Measurements from ENCODE around the gene OR1L8.
"Not testable (repeated sequence)": the region's sequence is repeated elsewhere in the genome, so short reads cannot be mapped to it uniquely, and the experiment has no call there.

OR1L8 gene, protein sequence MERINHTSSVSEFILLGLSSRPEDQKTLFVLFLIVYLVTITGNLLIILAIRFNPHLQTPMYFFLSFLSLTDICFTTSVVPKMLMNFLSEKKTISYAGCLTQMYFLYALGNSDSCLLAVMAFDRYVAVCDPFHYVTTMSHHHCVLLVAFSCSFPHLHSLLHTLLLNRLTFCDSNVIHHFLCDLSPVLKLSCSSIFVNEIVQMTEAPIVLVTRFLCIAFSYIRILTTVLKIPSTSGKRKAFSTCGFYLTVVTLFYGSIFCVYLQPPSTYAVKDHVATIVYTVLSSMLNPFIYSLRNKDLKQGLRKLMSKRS

DNA sequence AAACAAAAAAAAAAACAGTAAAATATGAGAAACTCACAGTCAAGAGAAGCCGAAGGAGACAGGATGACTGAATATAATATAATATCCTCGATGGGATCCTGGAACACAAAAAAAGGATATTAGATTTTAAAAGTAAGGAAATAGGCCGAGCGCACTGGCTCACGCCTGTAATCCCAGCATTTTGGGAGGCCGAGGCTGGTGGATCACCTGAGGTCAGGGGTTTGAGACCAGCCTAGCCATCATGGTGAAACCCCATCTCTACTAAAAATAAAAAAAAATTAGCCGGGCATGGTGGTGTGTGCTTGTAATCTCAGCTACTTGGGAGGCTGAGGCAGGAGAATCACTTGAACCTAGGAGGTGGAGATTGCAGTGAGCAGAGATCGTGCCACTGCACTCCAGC is at the start of gene OR1L8:
Gene OR1L8 (minus strand): TSS at position 101 of the 400 bp plus-strand sequence. CDS start 14,907 bp downstream, outside the sequence.
- DNase-seq (ENCODE audit: low spot score): not testable (repeated sequence)

DNA sequence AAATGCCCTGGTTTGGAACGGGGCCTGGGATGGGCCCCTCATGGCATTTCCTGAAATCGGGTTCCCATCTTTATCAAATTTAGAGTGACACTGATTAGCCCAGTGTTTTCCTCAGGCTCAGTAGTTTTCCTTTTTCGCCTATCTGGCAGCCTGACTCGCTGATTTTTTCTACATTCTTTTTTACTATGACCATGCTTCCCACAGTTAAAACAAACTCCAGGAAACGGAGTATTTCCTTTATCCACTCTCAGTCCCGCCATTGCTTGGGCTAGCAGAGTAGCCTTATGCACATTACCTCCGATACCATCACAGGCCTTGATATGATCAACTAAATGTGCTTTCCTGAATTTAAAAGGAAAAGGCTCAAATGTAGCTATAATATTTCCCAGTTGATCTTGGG is 36.8 kb upstream of the OR1L8 start:
- DNase-seq (ENCODE audit: low spot score): no peak

DNA sequence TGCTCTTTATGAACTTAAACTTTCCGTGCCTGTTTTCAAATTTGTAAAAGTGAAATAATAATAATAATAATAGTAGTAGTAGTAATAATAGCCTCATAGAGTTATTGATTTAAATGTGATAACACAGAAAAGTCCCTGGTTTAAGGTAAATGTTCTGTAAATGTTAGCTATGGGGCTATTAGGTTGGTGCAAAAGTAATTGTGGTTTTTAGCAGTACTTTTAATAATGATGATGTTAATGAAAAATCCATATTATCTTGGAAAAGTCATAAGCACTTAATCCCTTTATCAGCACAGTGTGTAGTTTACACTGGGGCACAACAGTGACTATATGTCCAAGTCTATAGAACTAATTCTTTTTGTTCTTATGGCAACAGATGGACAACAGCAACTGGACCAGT is 31.2 kb upstream of the OR1L8 start, which contains the start of gene OR1Q1:
Gene OR1Q1 (plus strand): TSS at position 377 of the 400 bp plus-strand sequence. CDS start 0 bp downstream, at position 377.
- no peak for DNase-seq (ENCODE audit: low spot score)

DNA sequence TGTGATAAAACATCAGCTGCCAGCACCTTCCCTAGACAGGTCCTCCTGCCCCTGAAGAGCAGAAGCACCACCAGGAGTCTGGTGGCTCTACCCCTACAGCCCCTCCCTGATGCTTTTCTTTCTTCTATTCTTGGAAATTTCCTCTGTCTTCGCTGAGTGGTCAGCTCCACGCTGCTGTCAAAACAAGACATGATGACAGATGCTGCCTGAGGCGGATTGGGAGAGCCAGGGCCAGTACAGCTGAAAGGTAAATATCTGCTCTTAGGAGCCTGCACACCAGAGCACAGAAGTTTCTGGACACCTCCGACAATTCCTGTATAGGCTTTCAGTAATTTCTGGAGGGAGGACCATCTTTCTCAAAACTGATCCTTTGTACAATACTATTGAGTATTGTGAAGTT is 26.6 kb upstream of the OR1L8 start:
- no peak for DNase-seq (ENCODE audit: low spot score)

DNA sequence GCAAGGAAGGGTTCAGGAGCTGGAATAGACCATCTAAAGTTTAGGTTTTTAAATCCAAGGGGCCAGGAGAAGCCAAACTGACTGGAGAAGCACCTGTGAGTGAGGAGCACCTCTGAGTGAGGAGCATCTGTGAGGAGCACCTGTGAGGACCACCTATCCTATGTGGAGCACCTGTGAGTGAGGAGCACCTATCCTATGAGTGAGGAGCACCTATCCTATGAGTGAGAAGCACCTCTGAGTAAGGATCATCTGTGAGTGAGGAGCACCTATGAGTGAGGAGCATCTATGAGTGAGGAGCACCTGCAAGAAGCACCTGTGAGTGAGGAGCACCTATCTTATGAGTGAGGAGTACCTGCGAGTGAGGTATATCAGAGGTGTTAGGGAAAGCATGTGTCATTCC is 23.4 kb upstream of the OR1L8 start:
- no peak for DNase-seq (ENCODE audit: low spot score)

DNA sequence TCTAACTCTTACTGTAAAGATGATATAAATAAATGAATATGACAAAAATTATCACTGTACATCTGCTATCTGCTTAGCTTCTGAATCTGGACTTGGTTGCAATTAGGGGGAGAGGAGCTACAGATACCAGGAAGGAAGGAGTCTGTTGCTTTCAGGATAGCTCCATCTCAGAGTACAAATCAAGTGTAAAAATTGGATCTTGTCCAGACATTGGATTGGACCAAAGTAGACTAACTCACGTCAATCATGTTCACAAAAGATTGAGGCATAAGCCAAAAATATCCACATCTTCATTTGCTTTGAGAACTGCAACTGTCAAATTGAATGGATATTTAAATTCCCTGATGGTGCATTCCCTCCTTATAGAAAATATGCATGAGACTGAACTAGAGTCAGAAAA is 22.5 kb upstream of the OR1L8 start:
- DNase-seq (ENCODE audit: low spot score): no peak

DNA sequence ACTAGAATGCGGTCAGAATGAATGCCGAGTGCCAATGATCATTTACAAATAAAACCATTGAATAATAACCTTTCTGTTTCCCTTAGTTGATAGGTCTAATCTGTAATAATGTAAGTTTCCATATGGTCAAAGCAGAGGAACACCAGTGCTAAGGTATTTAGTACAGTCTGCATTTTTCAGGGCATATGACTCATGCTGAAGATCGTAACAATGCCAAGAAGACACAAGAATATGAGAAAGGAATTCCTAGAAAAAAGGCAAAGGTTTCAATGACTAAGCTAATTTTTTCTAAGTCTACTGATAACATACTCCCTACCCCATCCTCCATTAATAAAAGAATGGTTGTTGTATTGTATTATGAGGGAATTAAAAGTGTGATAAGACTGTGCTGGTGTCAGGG is 2.8 kb downstream of the OR1L8 start:
- no peak for DNase-seq (ENCODE audit: low spot score)

DNA sequence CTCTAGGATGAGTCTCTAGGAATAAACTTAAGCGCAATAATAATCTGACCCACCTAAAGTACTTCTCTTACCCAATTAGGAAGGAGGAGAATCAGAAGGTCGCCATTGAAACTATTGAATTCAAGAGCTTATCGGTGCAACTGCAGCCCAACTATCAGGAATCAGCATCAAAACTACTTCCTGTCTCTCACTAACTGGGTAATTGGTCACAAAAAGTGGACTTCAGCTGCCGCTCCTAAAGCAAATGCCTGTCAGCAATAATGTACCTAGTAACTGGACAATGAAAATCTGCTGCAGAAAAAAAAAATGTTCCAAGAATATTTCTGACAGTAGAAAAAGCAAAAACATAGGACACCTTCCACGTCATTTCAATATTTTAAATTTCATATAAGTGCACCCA is 3.3 kb downstream of the OR1L8 start:
- DNase-seq (ENCODE audit: low spot score): no peak

DNA sequence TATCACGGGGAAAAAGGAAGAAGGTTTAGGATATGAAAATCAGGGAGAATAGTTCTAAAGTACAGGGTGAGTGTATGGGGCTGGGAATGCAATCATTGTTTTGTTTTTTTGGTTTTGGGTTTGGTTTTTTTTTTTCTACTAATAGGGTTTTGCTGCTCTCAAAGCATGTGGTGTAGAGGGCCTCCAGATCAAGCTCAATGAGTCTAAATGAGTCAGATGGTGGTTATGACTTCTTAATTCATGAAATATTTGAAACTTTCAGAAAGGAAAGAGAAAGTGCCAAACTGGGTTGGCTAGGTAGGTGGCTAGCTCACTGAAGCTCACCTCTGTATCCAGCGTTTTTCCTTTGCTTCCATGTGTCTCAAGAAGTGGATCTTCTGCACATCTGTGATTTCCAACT is 10.7 kb downstream of the OR1L8 start:
- no peak for DNase-seq (ENCODE audit: low spot score)

DNA sequence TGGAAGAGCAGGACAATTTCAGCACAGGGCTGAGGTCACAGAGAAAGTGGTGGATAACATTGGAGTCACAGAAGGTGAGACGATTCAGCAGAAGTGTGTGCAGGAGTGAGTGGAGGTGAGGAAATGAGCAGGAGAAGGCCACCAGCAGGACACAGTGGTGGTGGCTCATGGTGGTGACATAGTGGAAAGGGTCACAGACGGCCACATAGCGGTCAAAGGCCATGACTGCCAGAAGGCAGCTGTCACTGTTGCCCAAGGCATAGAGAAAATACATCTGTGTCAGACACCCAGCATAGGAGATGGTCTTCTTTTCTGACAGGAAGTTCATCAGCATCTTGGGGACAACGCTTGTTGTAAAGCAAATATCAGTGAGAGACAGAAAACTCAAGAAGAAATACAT is 15.3 kb downstream of the OR1L8 start:
- no peak for DNase-seq (ENCODE audit: low spot score)

DNA sequence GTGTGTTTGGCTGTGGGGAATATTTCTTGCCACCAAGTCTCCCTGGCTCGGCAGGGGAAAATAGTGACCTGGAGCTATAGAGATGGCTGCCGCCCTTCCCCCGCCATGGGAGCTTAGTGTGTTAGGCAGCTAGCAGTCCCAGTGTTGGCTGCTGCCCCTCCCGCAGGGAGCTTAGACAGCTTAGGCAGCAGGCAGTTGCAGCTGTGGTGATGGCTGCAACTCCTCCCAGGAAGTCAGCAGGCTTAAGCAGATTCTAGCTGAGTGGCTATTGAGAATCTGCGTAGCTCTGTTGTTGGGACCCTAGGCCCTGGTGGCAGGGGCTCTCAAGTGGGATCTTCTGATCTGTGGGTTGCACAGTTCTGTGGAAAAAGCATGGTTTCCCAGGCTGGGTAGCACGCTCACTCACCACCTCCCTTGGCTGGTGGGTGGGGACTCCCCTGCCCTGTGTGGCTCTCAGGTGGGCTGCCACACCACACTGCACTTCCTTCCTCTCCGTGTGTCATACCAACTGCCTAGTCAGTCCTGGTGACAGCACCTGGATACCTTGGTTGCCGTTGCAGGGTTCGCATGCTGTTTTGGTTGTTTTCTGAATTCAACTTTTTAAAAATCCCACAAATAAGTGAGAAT is 20.9 kb downstream of the OR1L8 start:
- no peak for DNase-seq (ENCODE audit: low spot score)

DNA sequence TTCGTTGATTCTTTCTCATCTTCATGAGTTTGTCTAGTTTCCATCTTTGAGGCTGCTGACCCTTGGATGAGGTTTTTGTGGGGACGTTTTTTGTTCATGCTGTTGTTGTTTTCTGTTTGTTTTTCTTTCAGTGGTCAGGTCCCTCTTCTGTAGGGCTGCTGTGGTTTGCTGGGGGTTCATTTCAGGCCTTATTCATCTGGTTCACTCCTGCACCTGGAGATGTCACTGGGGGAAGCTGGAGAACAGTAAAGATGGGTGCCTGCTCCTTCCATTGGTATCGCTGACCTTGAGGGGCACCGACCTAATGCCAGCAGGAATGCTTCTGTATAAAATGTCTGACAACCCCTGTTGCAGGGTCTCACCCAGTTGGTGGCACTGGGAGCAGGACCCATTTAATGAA is 21.7 kb downstream of the OR1L8 start:
- no peak for DNase-seq (ENCODE audit: low spot score)

DNA sequence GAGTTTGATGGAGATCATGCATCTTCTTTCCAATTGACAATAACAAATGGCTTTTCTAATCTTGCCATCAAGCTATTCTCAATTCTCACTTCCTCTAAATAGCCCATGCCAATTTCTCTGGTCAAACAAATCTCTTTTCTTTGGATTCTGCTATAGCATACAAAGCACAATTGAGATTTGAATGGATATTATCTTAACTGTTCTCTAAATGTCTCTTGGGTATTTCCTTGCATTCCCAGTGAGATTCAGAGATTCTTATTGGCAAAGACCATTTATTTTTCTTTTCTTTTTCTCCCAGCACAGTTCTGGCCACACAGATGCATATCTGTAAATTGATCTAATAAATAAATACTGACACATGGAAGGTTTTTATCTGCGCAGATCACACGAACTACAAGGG is 30.4 kb downstream of the OR1L8 start, which contains the start of gene OR1N2:
Gene OR1N2 (plus strand): TSS at position 301 of the 400 bp plus-strand sequence. CDS start 100 bp downstream, outside the sequence.
- peak; percentile 10 for DNase-seq (ENCODE audit: low spot score)

DNA sequence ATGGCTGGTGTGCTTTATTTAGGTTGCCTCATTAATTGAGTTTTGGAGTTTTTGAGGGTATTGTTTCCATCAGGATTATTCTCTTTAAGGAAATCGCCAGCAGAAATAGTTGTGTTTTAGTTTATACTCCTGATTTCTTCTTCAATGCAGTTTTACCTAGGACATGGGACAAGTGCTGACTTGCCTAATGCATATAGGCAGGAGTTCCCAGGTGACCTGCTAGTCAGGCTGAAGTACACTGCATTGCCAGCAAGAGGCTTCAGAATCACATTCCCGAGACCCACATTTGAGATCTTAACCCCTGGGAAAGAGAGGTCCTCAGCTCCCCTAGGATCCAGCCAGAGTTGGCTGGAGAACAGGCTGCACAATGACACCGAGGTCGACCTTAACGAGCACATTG is 31.8 kb downstream of the OR1L8 start:
- no peak for DNase-seq (ENCODE audit: low spot score)

DNA sequence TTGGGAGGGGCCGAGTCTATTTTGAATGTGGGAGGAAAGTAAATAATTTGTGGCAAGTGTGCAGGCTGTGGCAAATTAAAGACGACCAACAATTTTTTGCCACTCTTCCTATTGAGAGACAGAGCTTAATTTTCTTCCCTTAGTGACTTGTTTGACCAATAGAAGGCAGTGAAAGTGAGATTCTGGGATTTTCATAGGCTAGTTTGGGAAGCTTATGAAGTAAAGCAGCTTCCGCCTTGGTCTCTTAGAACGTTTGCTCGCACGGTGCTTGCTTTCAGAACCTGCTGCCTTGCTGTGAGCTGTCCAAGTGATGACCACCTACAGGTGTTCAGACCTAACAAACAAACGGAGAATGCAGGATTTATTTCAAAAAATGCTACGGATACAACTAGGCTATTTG is 37.0 kb downstream of the OR1L8 start:
- no peak for DNase-seq (ENCODE audit: low spot score)

DNA sequence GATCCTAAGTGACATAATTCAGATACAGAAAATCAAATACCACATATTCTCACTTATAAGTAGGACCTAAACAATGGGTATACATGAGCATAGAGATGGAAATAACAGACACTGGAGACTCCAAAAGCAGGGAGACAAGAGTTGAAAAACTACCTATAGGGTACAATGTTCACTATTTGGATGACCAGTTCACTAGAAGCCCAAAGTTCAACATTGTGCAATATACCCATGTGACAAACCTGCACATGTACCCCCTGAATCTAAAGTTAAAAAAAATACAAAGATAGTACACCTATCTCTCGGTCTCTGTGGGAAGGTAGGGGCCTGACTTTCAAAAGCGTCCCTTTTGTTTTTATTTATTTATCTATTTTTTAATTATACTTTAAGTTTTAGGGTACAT is 44.4 kb downstream of the OR1L8 start:
- DNase-seq (ENCODE audit: low spot score): no peak

DNA sequence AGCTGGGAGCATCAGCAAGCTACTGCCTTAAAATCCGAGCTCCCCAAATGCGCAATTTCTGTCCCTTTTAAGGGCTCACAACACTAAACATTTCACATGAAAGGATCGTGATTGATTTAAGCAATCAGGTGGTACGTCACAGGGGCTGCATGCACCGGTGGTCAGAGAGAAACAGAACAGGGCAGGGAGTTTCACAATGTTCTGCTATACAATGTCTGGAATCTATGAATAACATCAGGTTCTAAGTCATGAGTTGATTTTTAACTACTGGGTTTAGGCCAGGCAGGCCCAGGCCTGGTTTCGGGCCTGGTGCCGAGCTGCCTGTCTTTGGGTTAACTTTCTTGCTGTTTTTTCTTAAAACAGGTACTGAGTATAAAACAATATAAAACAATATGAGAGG is 46.1 kb downstream of the OR1L8 start:
- DNase-seq (ENCODE audit: low spot score): not testable (repeated sequence)

DNA sequence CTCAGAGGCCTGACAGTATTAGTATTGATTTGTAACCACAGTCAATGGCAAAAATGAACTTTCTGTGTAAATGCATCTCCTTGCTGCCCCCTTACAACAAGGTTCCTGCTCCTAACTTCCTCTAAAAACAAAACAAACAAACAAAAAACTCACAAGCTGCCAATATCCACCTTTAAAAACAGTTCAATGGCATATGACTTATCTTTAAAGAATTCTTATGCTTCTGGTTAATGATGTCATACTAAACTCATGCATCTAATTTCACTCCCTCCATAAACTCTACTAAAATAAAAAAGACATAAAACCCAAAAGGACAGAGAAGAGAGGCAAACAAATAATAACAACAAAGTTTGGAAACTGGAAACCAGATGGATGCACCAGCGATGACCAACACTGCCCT is 47.0 kb downstream of the OR1L8 start:
- DNase-seq (ENCODE audit: low spot score): no peak

DNA sequence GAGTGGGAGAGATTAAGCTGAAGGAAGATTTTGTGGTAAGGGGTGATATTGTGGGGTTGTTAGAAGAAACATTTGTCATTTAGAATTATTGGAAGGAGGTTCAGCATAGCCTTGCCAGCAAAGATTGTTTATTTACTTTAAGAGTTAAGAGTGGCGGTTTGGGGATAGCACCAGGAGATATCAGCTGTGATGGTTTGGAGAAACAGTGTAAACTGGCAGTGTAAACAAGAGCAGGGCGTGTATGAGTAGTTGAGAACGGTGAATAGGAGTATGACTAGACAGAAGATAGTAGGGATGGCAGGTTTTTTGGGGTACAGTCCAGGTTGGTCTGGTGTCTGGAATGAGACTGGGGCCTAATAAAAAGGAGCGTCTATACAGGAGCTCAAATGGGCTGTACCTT is 52.0 kb downstream of the OR1L8 start:
- DNase-seq (ENCODE audit: low spot score): not testable (repeated sequence)

DNA sequence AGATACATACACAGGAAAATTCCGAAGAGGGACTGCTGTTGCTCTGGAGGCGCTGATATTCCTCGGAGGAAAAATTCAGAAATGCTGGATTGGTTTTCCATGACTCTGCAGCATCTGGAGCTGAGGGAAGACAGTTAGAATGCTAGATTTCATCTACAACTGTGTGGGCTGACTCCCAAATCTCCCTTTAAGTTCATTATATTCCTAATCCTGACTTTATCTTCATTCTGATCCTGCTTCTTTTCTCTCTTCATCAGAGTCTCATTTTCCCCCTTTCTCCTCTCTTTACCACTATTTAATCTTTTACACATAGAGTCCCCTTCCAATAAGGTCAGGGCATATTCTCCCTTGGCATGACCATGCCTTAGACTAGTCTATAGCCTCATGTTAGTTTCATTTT is 56.0 kb downstream of the OR1L8 start, which contains the start of gene OR1N1:
Gene OR1N1 (minus strand): TSS at position 101 of the 400 bp plus-strand sequence. CDS start 0 bp downstream, at position 101.
- no peak for DNase-seq (ENCODE audit: low spot score)

DNA sequence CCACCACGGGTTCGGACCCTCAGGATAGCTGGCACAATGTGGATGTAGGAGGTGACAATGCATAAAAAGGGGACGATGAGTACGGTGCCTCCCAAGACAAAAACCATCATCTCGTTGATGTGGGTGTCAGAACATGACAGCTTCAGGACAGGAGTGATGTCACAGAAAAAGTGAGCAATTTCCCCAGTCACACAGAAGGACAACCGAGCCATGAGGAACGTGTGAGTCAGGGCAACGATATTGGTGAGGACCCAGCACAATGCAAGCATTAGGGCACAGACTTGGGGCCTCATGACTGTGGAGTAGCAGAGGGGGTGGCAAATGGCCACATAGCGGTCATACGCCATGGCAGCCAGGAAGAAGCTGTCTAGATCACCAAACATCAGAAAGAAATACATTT is 56.6 kb downstream of the OR1L8 start:
- DNase-seq (ENCODE audit: low spot score): no peak

DNA sequence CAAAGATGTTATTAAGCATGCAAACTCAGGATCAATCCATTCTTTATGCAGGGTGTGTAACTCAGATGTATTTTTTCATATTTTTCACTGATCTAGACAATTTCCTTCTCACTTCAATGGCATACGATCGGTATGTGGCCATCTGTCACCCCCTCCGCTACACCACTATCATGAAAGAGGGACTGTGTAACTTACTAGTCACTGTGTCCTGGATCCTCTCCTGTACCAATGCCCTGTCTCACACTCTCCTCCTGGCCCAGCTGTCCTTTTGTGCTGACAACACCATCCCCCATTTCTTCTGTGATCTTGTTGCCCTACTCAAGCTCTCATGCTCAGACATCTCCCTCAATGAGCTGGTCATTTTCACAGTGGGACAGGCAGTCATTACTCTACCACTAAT is 63.8 kb downstream of the OR1L8 start:
- no peak for DNase-seq (ENCODE audit: low spot score)

DNA sequence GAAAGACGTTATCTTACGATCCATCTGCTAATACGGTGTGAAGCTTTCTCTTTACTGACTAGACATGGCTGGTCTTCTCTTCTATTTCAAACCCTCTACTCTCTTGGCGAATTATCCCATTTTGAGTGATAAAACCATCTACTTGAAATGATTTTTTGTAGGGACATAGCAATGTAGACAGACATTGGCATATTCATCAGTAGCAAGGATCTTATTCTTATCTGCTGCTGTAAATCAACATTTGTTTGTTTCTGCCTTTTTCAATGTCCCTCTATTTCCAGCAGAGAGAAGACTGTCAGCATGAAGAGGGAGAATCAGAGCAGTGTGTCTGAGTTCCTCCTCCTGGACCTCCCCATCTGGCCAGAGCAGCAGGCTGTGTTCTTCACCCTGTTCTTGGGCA is 64.3 kb downstream of the OR1L8 start, which contains the start of gene OR1J4:
Gene OR1J4 (plus strand): TSS at position 301 of the 400 bp plus-strand sequence. CDS start 0 bp downstream, at position 301.
- no peak for DNase-seq (ENCODE audit: low spot score)

Data from globus pallidus (tissue), 1 donor.